Astrocyte of the cerebellum (primary cell): ENCODE data around the gene MYMX.

ENCODE experiments used
- DNase-seq: peaks from one replicate; pipeline ENCODE4 v3.0.0-alpha.2; 2011; ENCODE audit warnings: low read depth
- H3K4me3 ChIP-seq: 2 replicates; pipeline ENCODE4 v1.5.1; 2011; ENCODE audit warnings: mild to moderate bottlenecking, low read depth, low read length, moderate library complexity
- in situ Hi-C: cut with HindIII; loops from 2 replicates; pipeline ENCODE4 v1.10.0; 2017; ENCODE audit warnings: low sequenced_read_pairs
- TF ChIP-seq, protein P1 (sequence below): IDR thresholded peaks from 2 replicates; pipeline ENCODE4 v1.5.1; 2012; ENCODE audit warnings: low read length, low read depth, moderate library complexity, mild to moderate bottlenecking; ENCODE audit errors: missing control alignments

MYMX gene

DNA sequence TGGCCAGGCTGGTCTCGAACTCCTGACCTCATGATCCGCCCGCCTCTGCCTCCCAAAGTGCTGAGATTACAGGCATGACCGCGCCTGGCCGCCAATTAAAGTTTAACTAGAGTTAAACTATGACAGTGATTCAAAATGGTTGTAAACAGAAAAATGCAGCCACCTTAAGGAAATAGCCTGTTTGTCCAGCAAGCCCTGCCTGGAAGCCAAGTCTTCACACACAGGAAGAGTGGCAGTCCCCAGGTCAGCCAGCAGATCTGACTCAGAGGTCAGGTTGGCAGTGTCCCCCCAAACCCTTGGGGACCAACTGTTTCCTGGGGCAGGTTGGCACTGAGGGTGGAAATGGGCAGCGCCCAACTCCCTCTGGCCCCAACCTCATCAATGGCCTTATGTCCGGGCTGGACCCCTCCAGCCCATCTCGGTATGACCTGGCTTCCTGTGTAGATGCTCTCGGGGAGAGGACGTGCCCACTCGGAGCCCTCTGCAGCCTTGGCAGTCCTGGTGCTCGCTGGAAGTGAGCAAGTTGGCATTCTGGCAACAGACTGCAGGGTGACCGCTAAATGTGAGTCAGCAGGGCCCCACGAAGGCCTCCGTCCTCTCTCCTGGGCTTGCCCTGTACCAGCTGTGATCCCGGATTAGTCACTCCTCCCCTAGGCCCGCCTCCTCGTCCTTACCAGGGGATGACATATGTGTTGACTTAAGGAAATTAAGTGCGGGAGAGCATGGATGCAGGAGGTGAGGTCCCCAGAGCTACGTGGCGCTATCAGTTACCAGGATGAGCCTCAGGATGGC lies 20.5 kb downstream of the MYMX start:
- in situ Hi-C loops, result no loop called here
- TF ChIP-seq, protein P1, sequence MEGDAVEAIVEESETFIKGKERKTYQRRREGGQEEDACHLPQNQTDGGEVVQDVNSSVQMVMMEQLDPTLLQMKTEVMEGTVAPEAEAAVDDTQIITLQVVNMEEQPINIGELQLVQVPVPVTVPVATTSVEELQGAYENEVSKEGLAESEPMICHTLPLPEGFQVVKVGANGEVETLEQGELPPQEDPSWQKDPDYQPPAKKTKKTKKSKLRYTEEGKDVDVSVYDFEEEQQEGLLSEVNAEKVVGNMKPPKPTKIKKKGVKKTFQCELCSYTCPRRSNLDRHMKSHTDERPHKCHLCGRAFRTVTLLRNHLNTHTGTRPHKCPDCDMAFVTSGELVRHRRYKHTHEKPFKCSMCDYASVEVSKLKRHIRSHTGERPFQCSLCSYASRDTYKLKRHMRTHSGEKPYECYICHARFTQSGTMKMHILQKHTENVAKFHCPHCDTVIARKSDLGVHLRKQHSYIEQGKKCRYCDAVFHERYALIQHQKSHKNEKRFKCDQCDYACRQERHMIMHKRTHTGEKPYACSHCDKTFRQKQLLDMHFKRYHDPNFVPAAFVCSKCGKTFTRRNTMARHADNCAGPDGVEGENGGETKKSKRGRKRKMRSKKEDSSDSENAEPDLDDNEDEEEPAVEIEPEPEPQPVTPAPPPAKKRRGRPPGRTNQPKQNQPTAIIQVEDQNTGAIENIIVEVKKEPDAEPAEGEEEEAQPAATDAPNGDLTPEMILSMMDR, result no peak
- peak overlapping the region; percentile 55 for H3K4me3 ChIP-seq
- peak; percentile 60 for DNase-seq

GRCh38 chr6:44237813-44238433 lies 21.2 kb downstream of the MYMX start:
- peak overlapping the region; percentile 55 for H3K4me3 ChIP-seq
- DNase-seq, result no peak
- TF ChIP-seq, protein P1, result peak; percentile 95
- in situ Hi-C loops, result no loop called here

- H3K4me3 ChIP-seq, result no peak overlapping the region
- no peak for DNase-seq
- TF ChIP-seq, protein P1, result no peak
- in situ Hi-C loops, result no loop called here
Measured at GRCh38 chr6:44238687-44239350, 22.1 kb downstream of the MYMX start.

DNA sequence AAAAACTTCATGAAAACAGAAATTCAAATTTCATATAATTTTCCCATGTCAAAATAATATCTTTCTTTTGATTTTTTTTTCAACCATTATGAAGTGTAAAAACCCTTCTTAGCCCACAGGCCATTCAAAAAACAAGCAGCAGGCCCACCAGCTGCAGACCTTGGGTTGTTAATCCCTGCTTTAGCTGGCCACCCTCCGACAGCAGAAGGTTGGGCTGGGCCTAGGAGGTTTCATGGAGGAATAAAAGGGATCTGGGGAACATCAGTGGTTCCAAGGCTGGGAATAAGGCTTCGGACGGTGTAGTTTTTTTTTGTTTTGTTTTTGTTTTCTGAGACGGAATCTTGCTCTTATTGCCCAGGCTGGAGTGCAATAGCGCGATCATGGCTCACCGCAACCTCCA lies 26.6 kb downstream of the MYMX start:
- TF ChIP-seq, protein P1, result no peak
- in situ Hi-C loops, result no loop called here
- no peak for DNase-seq
- H3K4me3 ChIP-seq, result no peak overlapping the region

GRCh38 chr6:44245391-44245911 lies 28.7 kb downstream of the MYMX start:
- peak overlapping the region; percentile 98 for H3K4me3 ChIP-seq
- in situ Hi-C loops, result no loop called here
- DNase-seq, result no peak
- TF ChIP-seq, protein P1, result no peak

DNA sequence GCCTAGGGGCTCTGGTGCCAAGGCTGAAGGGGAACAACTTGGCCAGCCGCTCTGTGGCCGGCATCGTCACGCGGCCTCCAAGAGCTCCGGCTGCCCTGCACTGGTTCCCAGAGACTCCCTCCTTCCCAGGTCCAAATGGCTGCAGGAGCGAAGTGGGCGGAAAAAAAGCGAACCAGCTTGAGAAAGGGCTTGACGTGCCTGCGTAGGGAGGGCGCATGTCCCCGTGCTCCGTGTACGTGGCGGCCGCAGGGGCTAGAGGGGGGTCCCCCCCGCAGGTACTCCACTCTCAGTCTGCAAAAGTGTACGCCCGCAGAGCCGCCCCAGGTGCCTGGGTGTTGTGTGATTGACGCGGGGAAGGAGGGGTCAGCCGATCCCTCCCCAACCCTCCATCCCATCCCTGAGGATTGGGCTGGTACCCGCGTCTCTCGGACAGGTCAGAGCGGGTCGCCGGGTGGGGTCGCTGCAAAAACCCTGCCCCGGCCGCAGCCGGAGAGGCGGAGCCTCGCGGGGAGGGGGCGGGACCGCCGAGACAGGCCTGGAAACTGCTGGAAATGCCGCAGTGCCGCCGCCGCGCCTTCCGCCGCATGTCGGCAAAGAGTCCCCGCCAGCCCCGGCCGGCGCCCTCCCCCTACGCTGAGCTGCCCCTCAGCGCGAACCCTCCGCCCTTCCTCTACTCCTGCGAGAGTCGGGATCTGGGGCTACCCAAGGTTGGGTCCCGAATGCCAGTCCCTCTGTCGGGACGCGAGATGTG lies 29.4 kb downstream of the MYMX start:
- H3K4me3 ChIP-seq, result peak overlapping the region; percentile 98
- TF ChIP-seq, protein P1, result no peak
- no peak for DNase-seq
- in situ Hi-C loops, result no loop called here
